HepG2 (cell line): ENCODE data around the gene FTL. TPM values are rescaled to one million over a fixed set of nuclear protein-coding genes. Genes with fewer than 3 reads are reported as not detected.

Experiments used
- ATAD3A ChIP-seq: sonication (generic); formaldehyde crosslinking; IDR thresholded peaks from 2 replicates; pipeline ENCODE4 v1.4.0; 2020; ENCODE audit warnings: missing genetic modification reagents
- CBX1 ChIP-seq: IDR thresholded peaks from one replicate; pipeline ENCODE4 v1.6.1; 2016; ENCODE audit warnings: antibody characterized with exemption, low read depth
- ELF4 ChIP-seq: sonication (generic); formaldehyde crosslinking; IDR thresholded peaks from 2 replicates; pipeline ENCODE4 v1.5.0; 2020; ENCODE audit warnings: missing genetic modification reagents, mild to moderate bottlenecking, moderate library complexity, borderline replicate concordance
- GLI4 ChIP-seq: sonication (generic); formaldehyde crosslinking; IDR thresholded peaks from 2 replicates; pipeline ENCODE4 v1.5.1; 2020; ENCODE audit warnings: missing genetic modification reagents, mild to moderate bottlenecking, moderate library complexity, borderline replicate concordance
- HNRNPH1 ChIP-seq: fragments of 200-400 bp; formaldehyde crosslinking; optimal IDR thresholded peaks from 2 replicates; pipeline ENCODE3; 2017; ENCODE audit warnings: mild to moderate bottlenecking, low read depth, low read length
- HNRNPK ChIP-seq: fragments of 200-400 bp; formaldehyde crosslinking; IDR thresholded peaks from 2 replicates; pipeline ENCODE4 v1.6.1; 2018; ENCODE audit warnings: low read length, low read depth, moderate library complexity, mild to moderate bottlenecking; ENCODE audit not compliant: poor library complexity, severe bottlenecking
- KMT2B ChIP-seq: IDR thresholded peaks from 2 replicates; pipeline ENCODE4 v1.6.1; 2016; ENCODE audit warnings: missing genetic modification reagents, missing compliant biosample characterization
- NFE2L1 ChIP-seq: sonication (generic); formaldehyde crosslinking; IDR thresholded peaks from 2 replicates; pipeline ENCODE4 v1.4.0; 2020; ENCODE audit warnings: missing genetic modification reagents, mild to moderate bottlenecking, borderline replicate concordance
- NFYC ChIP-seq: IDR thresholded peaks from 2 replicates; pipeline ENCODE4 v1.6.1; 2016; ENCODE audit warnings: missing genetic modification reagents, missing compliant biosample characterization
- ONECUT2 ChIP-seq: sonication (generic); formaldehyde crosslinking; IDR thresholded peaks from 2 replicates; pipeline ENCODE4 v1.4.0; 2020; ENCODE audit warnings: missing genetic modification reagents
- POLR2A ChIP-seq, 2 experiments: IDR thresholded peaks; 2 replicates each; pipeline ENCODE4 v1.6.1; 2011; ENCODE audit warnings: low read depth in 2 of 2, low read length in 2 of 2, mild to moderate bottlenecking in 1 of 2, moderate library complexity in 1 of 2; ENCODE audit not compliant: insufficient read depth in 1 of 2
- SCMH1 ChIP-seq: sonication (generic); formaldehyde crosslinking; IDR thresholded peaks from 2 replicates; pipeline ENCODE4 v1.9.0; 2021; ENCODE audit warnings: missing genetic modification reagents, mild to moderate bottlenecking, borderline replicate concordance
- SMAD9 ChIP-seq: sonication (generic); formaldehyde crosslinking; IDR thresholded peaks from 2 replicates; pipeline ENCODE4 v1.5.1; 2020; ENCODE audit warnings: mild to moderate bottlenecking, missing genetic modification reagents
- TCF7L2 ChIP-seq: IDR thresholded peaks from 2 replicates; pipeline ENCODE4 v1.6.1; 2011; ENCODE audit warnings: mild to moderate bottlenecking, low read depth, low read length, moderate library complexity
- U2AF2 ChIP-seq: fragments of 200-400 bp; formaldehyde crosslinking; IDR thresholded peaks from 2 replicates; pipeline ENCODE4 v1.6.1; 2017; ENCODE audit warnings: low read depth, mild to moderate bottlenecking, low read length
- YY1 ChIP-seq: IDR thresholded peaks from 2 replicates; pipeline ENCODE4 v1.6.1; 2011; ENCODE audit warnings: low read length, low read depth, moderate library complexity, mild to moderate bottlenecking; ENCODE audit not compliant: insufficient read depth, insufficient replicate concordance
- ZBTB49 ChIP-seq: sonication (generic); formaldehyde crosslinking; IDR thresholded peaks from 2 replicates; pipeline ENCODE4 v1.4.0; 2020; ENCODE audit warnings: missing genetic modification reagents, borderline replicate concordance
- ZFP37 ChIP-seq: sonication (generic); formaldehyde crosslinking; IDR thresholded peaks from 2 replicates; pipeline ENCODE4 v1.4.0; 2020; ENCODE audit warnings: missing genetic modification reagents, borderline replicate concordance
- ZKSCAN1 ChIP-seq: fragments of 150-350 bp; IDR thresholded peaks from 2 replicates; pipeline ENCODE4 v1.6.1; 2014; ENCODE audit warnings: low read length
- ZNF232 ChIP-seq: sonication (generic); formaldehyde crosslinking; IDR thresholded peaks from 2 replicates; pipeline ENCODE4 v1.4.0; 2020; ENCODE audit warnings: missing genetic modification reagents, borderline replicate concordance
- ZNF317 ChIP-seq: sonication (generic); formaldehyde crosslinking; IDR thresholded peaks from 2 replicates; pipeline ENCODE4 v1.5.0; 2020; ENCODE audit warnings: mild to moderate bottlenecking, missing genetic modification reagents
- ZNF615 ChIP-seq: sonication (generic); formaldehyde crosslinking; IDR thresholded peaks from 2 replicates; pipeline ENCODE4 v1.5.0; 2020; ENCODE audit warnings: mild to moderate bottlenecking, missing genetic modification reagents, borderline replicate concordance
- ZNF619 ChIP-seq: sonication (generic); formaldehyde crosslinking; IDR thresholded peaks from 2 replicates; pipeline ENCODE4 v1.4.0; 2020; ENCODE audit warnings: mild to moderate bottlenecking, missing genetic modification reagents
- ZNF790 ChIP-seq: sonication (generic); formaldehyde crosslinking; IDR thresholded peaks from 2 replicates; pipeline ENCODE4 v1.8.0; 2022; ENCODE audit warnings: missing genetic modification reagents, mild to moderate bottlenecking, borderline replicate concordance
- ZSCAN31 ChIP-seq: sonication (generic); formaldehyde crosslinking; IDR thresholded peaks from 2 replicates; pipeline ENCODE4 v1.5.0; 2020; ENCODE audit warnings: low read depth, mild to moderate bottlenecking, missing genetic modification reagents
- polyA plus RNA-seq, 8 experiments: library from polyadenylated mRNA; depleted of rRNA in 3 of 8; stranded (reverse) in 7 of 8; unstranded in 1 of 8; fragments of >200 nt; fragmentation: Illumina TruSeq in 4 of 8; extraction: Trizol in 4 of 8; gene quantifications; 2 replicates each; pipeline versions ENCODE4 v1.2.1 to v1.2.3, GENCODE V29; 2011 to 2016; ENCODE audit warnings: low read depth in 4 of 8, missing spikeins in 1 of 8, mixed read lengths in 1 of 8; ENCODE audit not compliant: insufficient read depth in 1 of 8
- total RNA-seq, 5 experiments: library from RNA; depleted of rRNA; stranded (reverse); fragments of >200 nt; fragmentation: Illumina TruSeq; extraction: Trizol; gene quantifications; 2 replicates each; pipeline ENCODE4 v1.2.3, GENCODE V29; 2016; ENCODE audit warnings: low read depth in 1 of 5
- TF ChIP-seq, protein P1 (sequence below): sonication (generic); formaldehyde crosslinking; IDR thresholded peaks from 2 replicates; pipeline ENCODE4 v1.8.0; 2022; ENCODE audit warnings: mild to moderate bottlenecking, missing genetic modification reagents; ENCODE audit not compliant: insufficient replicate concordance
- TF ChIP-seq, protein P2 (sequence below): sonication (generic); formaldehyde crosslinking; IDR thresholded peaks from 2 replicates; pipeline ENCODE4 v1.5.0; 2020; ENCODE audit warnings: missing genetic modification reagents

The FTL gene
- total and polyA plus RNA-seq, 2 of the 13 experiments (the other 11 are each of a cell fraction or from before 2014, with no cell fraction given), result 2,721 to 8,800 TPM

DNA sequence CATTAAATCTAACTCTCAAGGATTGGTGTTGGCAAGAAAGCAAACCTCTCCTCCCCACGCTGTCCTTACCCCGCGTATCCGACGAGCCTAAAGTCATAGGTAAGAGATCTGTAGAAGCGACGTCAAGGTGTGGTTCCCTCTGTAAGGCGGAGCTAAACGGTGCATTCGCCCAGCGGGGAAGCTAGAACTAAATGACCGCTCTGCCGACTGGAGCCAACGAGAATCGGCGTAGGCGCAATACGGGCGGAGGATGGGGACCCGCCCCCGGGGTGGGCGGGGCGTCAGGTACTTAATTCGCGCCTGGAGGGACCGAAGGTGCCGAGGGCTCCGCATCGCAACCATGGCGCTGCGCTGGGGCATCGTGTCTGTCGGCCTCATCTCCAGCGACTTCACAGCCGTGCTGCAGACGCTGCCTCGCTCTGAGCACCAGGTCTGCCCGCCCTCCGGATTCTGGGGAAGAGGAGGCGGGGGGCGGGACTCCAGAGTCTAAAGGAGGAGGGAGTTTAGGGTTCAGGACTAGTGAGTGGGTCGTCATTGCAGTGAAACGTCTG is 31.7 kb upstream of the FTL start, which contains the start of gene DHDH (continued):
- TF ChIP-seq, protein P1, sequence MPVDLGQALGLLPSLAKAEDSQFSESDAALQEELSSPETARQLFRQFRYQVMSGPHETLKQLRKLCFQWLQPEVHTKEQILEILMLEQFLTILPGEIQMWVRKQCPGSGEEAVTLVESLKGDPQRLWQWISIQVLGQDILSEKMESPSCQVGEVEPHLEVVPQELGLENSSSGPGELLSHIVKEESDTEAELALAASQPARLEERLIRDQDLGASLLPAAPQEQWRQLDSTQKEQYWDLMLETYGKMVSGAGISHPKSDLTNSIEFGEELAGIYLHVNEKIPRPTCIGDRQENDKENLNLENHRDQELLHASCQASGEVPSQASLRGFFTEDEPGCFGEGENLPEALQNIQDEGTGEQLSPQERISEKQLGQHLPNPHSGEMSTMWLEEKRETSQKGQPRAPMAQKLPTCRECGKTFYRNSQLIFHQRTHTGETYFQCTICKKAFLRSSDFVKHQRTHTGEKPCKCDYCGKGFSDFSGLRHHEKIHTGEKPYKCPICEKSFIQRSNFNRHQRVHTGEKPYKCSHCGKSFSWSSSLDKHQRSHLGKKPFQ, result no peak
- TF ChIP-seq U2AF2 (no peak), SMAD9 (CRISPR knock-in tag) (no peak), KMT2B (CRISPR knock-in tag) (no peak), ZFP37 (CRISPR knock-in tag) (no peak), NFYC (CRISPR knock-in tag) (peak; percentile 35; the same call in 1 of the 2 replicates), HNRNPK (no peak), ZBTB49 (CRISPR knock-in tag) (no peak), ZSCAN31 (CRISPR knock-in tag) (no peak), ZNF619 (CRISPR knock-in tag) (no peak), NFE2L1 (CRISPR knock-in tag) (no peak), ZNF232 (CRISPR knock-in tag) (no peak), ZNF317 (CRISPR knock-in tag) (no peak), POLR2A (IDR thresholded peaks at IDR 0.05; ENCODE audit: insufficient read depth in 1 of 2, low read depth in 2 of 2, low read length in 2 of 2) (peak in 1 of 2 experiments; percentile 72; a peak in 2 of 4 replicates), GLI4 (CRISPR knock-in tag) (no peak), ZKSCAN1 (no peak), ELF4 (CRISPR knock-in tag) (no peak), HNRNPH1 (no peak), ATAD3A (CRISPR knock-in tag) (no peak), ONECUT2 (CRISPR knock-in tag) (no peak), ZNF615 (CRISPR knock-in tag) (no peak), SCMH1 (CRISPR knock-in tag) (no peak), TCF7L2 (no peak), YY1 (no peak), ZNF790 (CRISPR knock-in tag) (no peak), CBX1 (no peak)
- TF ChIP-seq, protein P2, sequence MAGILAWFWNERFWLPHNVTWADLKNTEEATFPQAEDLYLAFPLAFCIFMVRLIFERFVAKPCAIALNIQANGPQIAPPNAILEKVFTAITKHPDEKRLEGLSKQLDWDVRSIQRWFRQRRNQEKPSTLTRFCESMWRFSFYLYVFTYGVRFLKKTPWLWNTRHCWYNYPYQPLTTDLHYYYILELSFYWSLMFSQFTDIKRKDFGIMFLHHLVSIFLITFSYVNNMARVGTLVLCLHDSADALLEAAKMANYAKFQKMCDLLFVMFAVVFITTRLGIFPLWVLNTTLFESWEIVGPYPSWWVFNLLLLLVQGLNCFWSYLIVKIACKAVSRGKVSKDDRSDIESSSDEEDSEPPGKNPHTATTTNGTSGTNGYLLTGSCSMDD (CRISPR knock-in tag), result no peak
